Measurements from ENCODE around the gene TIAM1.

Gene TIAM1

GRCh38 chr21:31282095-31282709 is 61.9 kb downstream of the TIAM1 start:
- H3K4me3 ChIP-seq = no peak overlapping the region
- no peak for DNase-seq (ENCODE audit: low spot score)
- no peak overlapping the region for H3K27ac ChIP-seq
- no peak for TF ChIP-seq CTCF (IDR thresholded peaks at IDR 0.05)

- Histone ChIP-seq H3K27ac (no peak overlapping the region), H3K4me3 (no peak overlapping the region)
- DNase-seq (ENCODE audit: low spot score) = no peak
- TF ChIP-seq CTCF (IDR thresholded peaks at IDR 0.05) = no peak
These were observed 62.5 kb downstream of the TIAM1 start for GRCh38 chr21:31281561-31281960.

DNA sequence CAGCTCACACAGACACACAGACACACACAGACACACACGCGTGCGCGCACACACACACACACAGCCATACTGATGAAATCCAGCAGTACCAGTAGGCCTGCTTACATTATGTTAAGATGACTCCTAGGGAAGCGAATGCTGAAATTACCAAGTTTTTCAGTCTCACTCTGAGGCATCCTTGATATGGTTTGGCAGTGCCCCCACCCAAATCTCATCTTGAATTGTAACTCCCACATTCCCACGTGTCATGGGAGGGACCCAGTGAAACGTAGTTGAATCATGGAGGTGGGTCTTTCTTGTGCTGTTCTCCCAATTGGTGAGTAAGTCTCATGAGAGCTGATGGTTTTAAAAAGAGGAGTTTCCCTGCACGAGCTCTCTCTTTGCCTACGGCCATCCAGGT is 64.1 kb downstream of the TIAM1 start:
- no peak for DNase-seq (ENCODE audit: low spot score)
- TF ChIP-seq CTCF (IDR thresholded peaks at IDR 0.05) = no peak
- Histone ChIP-seq H3K27ac (no peak overlapping the region), H3K4me3 (no peak overlapping the region)

GRCh38 chr21:31279214-31279613 is 64.8 kb downstream of the TIAM1 start:
- no peak for TF ChIP-seq CTCF (IDR thresholded peaks at IDR 0.05)
- no peak overlapping the region for H3K27ac ChIP-seq
- DNase-seq (ENCODE audit: low spot score) = no peak
- no peak overlapping the region for H3K4me3 ChIP-seq

DNA sequence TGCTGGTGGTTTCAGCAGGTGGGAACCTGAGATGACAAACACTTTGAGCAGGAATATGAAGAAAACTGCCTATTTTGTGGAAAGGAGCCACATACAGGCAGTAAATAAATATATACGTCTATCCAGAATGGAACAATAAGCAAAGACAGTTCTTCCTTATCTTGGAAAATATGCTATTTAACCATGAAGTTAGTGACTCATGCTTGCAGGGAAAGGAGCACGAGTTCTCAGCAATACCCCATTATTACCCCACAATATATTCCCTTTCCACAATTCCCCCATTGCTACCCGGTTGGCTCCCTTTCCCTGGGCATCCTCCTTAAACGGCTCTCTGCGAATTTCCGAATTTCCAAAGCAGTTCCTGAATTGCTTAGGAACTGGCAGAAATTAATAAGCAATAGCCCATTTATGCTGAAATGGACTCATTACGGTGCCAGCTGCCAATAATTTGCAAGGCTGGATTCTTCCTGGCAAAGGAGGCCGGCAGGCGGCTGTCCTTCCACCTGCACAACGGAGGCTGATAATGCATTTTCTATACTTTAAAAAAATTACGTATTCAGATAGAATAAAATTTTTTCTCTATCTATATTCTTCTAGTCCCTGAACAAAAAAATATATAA is 65.4 kb downstream of the TIAM1 start:
- Histone ChIP-seq H3K27ac (no peak overlapping the region), H3K4me3 (no peak overlapping the region)
- no peak for DNase-seq (ENCODE audit: low spot score)
- no peak for TF ChIP-seq CTCF (IDR thresholded peaks at IDR 0.05)

GRCh38 chr21:31276663-31277062 is 67.4 kb downstream of the TIAM1 start:
- no peak for DNase-seq (ENCODE audit: low spot score)
- no peak overlapping the region for H3K4me3 ChIP-seq

More at GRCh38 chr21:31276663-31277062, 67.4 kb downstream of the TIAM1 start:
- TF ChIP-seq CTCF (IDR thresholded peaks at IDR 0.05) = no peak
- no peak overlapping the region for H3K27ac ChIP-seq
